K562 (cell line): Measurements from ENCODE around the gene CYRIA. TPM values are rescaled to one million over a fixed set of nuclear protein-coding genes. Genes with fewer than 3 reads are reported as not detected.

Source experiments
- CCNT2 ChIP-seq: IDR thresholded peaks from 2 replicates; pipeline ENCODE4 v1.6.1; 2011; ENCODE audit warnings: borderline replicate concordance, low read depth, mild to moderate bottlenecking, moderate library complexity, mixed read lengths, low read length; ENCODE audit not compliant: insufficient read length; ENCODE audit errors: extremely low read depth
- DEAF1 ChIP-seq: fragments of 450-650 bp; formaldehyde crosslinking; IDR thresholded peaks from 2 replicates; pipeline ENCODE4 v1.4.0; 2020; ENCODE audit warnings: mild to moderate bottlenecking, moderate library complexity
- GATAD2A ChIP-seq: fragments of 450-650 bp; IDR thresholded peaks from 2 replicates; pipeline ENCODE4 v1.6.1; 2017
- KAT7 ChIP-seq: sonication (generic); formaldehyde crosslinking; IDR thresholded peaks from 2 replicates; pipeline ENCODE4 v1.8.0; 2022; ENCODE audit warnings: missing genetic modification reagents, mild to moderate bottlenecking, borderline replicate concordance
- MAFG ChIP-seq: fragments of 450-650 bp; conservative IDR thresholded peaks from 2 replicates; pipeline ENCODE4 v1.6.1; 2016; ENCODE audit warnings: missing genetic modification characterization, missing compliant biosample characterization
- MYC ChIP-seq, 2 experiments: fragments of 250-450 bp in 1 of 2; sonication (Bioruptor Pico) in 1 of 2; IDR thresholded peaks; 2 replicates each; pipeline versions ENCODE4 v1.5.1 to v1.6.1; 2012 to 2021; ENCODE audit warnings: low read depth in 2 of 2, borderline replicate concordance in 1 of 2, improper control_type of control experiment in 1 of 2, low read length in 1 of 2, mild to moderate bottlenecking in 1 of 2, moderate library complexity in 1 of 2
- PHB ChIP-seq: fragments of 250-450 bp; sonication (Bioruptor Pico); IDR thresholded peaks from 2 replicates; pipeline ENCODE4 v1.5.0; 2021
- STAT6 ChIP-seq: sonication (generic); formaldehyde crosslinking; IDR thresholded peaks from 2 replicates; pipeline ENCODE4 v1.8.1; 2023; ENCODE audit warnings: mild to moderate bottlenecking, missing genetic modification reagents
- TSHZ1 ChIP-seq: fragments of 250-450 bp; sonication (Bioruptor Pico); IDR thresholded peaks from 2 replicates; pipeline ENCODE4 v1.4.0; 2020; ENCODE audit warnings: mild to moderate bottlenecking, moderate library complexity
- ZBTB26 ChIP-seq: fragments of 450-650 bp; formaldehyde crosslinking; IDR thresholded peaks from 2 replicates; pipeline ENCODE4 v1.4.0; 2022; ENCODE audit warnings: missing genetic modification characterization
- ZNF253 ChIP-seq: fragments of 250-450 bp; sonication (Bioruptor Pico); conservative IDR thresholded peaks from 2 replicates; pipeline ENCODE4 v1.6.1; 2021; ENCODE audit warnings: mild to moderate bottlenecking
- ZNF280B ChIP-seq: fragments of 250-450 bp; sonication (Bioruptor Pico); IDR thresholded peaks from 2 replicates; pipeline ENCODE4 v1.5.1; 2021; ENCODE audit warnings: mild to moderate bottlenecking
- ZNF449 ChIP-seq: fragments of 250-450 bp; sonication (Bioruptor Pico); IDR thresholded peaks from 2 replicates; pipeline ENCODE4 v1.8.0; 2022; ENCODE audit warnings: moderate library complexity, mild to moderate bottlenecking, inconsistent platforms
- polyA plus RNA-seq, 8 experiments: library from polyadenylated mRNA; depleted of rRNA in 4 of 8; stranded (reverse) in 5 of 8; unstranded in 3 of 8; fragments of >200 nt; fragmentation: Nextera tagmentation in 2 of 8; fragmentation: Illumina TruSeq in 1 of 8; extraction: Ambion mirVana in 2 of 8; extraction: Trizol in 1 of 8; gene quantifications; 2 replicates each; pipeline versions ENCODE4 v1.2.1 to v1.2.3, GENCODE V29; 2011 to 2014; ENCODE audit warnings: inconsistent platforms in 1 of 8, missing spikeins in 1 of 8
- total RNA-seq, 7 experiments: library from RNA; depleted of rRNA in 6 of 7; stranded (reverse); fragments of >200 nt in 6 of 7; fragmentation: Illumina TruSeq in 2 of 7; extraction: Trizol in 2 of 7; gene quantifications; 2 replicates each; pipeline versions ENCODE4 v1.2.1 to v1.2.3, GENCODE V29; 2011 to 2021; ENCODE audit warnings: low replicate concordance in 1 of 7

Gene CYRIA
- total and polyA plus RNA-seq, 9 of the 15 experiments (the other 6 are each of a cell fraction or from before 2014, with no cell fraction given) = 0.84 to 5.6 (median 3.0) TPM

GRCh38 chr2:16633621-16634430 is 31.8 kb downstream of the CYRIA start (continued):
- TF ChIP-seq MYC (IDR thresholded peaks at IDR 0.05; ENCODE audit: low read depth, low read length) = 0 out of 2 replicates have a peak, but pooled peaks have one; percentile 29
- TF ChIP-seq MYC (CRISPR knock-in tag; IDR thresholded peaks at IDR 0.05; ENCODE audit: borderline replicate concordance, low read depth) = no peak
- no peak; the same call in 1 of the 2 replicates for TF ChIP-seq ZNF449 (CRISPR knock-in tag)
- 0 out of 2 replicates have a peak, but pooled peaks have one; percentile 78 for TF ChIP-seq KAT7 (CRISPR knock-in tag)
- no peak for TF ChIP-seq PHB
- TF ChIP-seq CCNT2 = peak; percentile 14
- no peak for TF ChIP-seq GATAD2A
- no peak for TF ChIP-seq ZNF253 (CRISPR knock-in tag)
- TF ChIP-seq ZBTB26 = no peak
- TF ChIP-seq TSHZ1 (CRISPR knock-in tag) = no peak
- no peak for TF ChIP-seq DEAF1 (CRISPR knock-in tag)
- TF ChIP-seq MAFG (tag) = peak; percentile 57; the same call in 1 of the 2 replicates
- TF ChIP-seq ZNF280B = no peak
- no peak for TF ChIP-seq STAT6 (CRISPR knock-in tag)
